Ectodermal cell (in vitro differentiated cells): Measurements from ENCODE around the gene PHPT1.
"Not testable (repeated sequence)": the region's sequence is repeated elsewhere in the genome, so short reads cannot be mapped to it uniquely, and the experiment has no call there.

Source experiments
- H3K27ac ChIP-seq: 2 replicates; pipeline ENCODE4 v1.7.0; 2013; ENCODE audit warnings: mild to moderate bottlenecking, low read depth, low read length; ENCODE audit not compliant: insufficient read depth, poor library complexity, severe bottlenecking
- H3K27me3 ChIP-seq: 2 replicates; pipeline ENCODE4 v1.7.0; 2013; ENCODE audit warnings: mild to moderate bottlenecking, low read length; ENCODE audit not compliant: insufficient read depth, control insufficient read depth, poor library complexity, severe bottlenecking
- H3K36me3 ChIP-seq: one replicate; pipeline ENCODE4 v1.7.0; 2013; ENCODE audit warnings: low read length; ENCODE audit not compliant: control insufficient read depth, insufficient read depth
- H3K4me1 ChIP-seq: one replicate; pipeline ENCODE4 v1.7.0; 2013; ENCODE audit warnings: low read length; ENCODE audit not compliant: control insufficient read depth, insufficient read depth
- H3K4me3 ChIP-seq: 2 replicates; pipeline ENCODE4 v1.7.0; 2013; ENCODE audit warnings: low read depth, low read length, control low read depth; ENCODE audit not compliant: insufficient read depth
- H3K9me3 ChIP-seq: 2 replicates; pipeline ENCODE4 v1.7.0; 2013; ENCODE audit warnings: mild to moderate bottlenecking, low read length, moderate library complexity; ENCODE audit not compliant: control insufficient read depth
- WGBS, 2 experiments: methylation state at CpG; one replicate each; pipeline ENCODE4 v1.1.7; 2013; ENCODE audit warnings: missing lambda C conversion rate in 2 of 2; 5-methylcytosine and 5-hydroxymethylcytosine counted together

The PHPT1 gene

GRCh38 chr9:136876476-136876875 lies 27.3 kb downstream of the PHPT1 start:
- no peak overlapping the region for H3K4me3 ChIP-seq
- WGBS, 2 experiments = 73 to 78% methylated on average over 5 of the region's 5 CpGs

GRCh38 chr9:136880651-136881050 lies 31.4 kb downstream of the PHPT1 start:
- Histone ChIP-seq H3K9me3 (no peaks in the 10 kb centered on the region), H3K4me3 (no peak overlapping the region), H3K4me1 (peaks cover 5% of the 10 kb centered on the region), H3K36me3 (no peaks in the 10 kb centered on the region), H3K27me3 (no peaks in the 10 kb centered on the region), H3K27ac (no peak overlapping the region)
- WGBS, 2 experiments = 86 to 88% methylated on average over 11 of the region's 11 CpGs

More at GRCh38 chr9:136876476-136876875, 27.3 kb downstream of the PHPT1 start:
- no peak overlapping the region for H3K27ac ChIP-seq
- no peaks in the 10 kb centered on the region for H3K9me3 ChIP-seq
- no peaks in the 10 kb centered on the region for H3K36me3 ChIP-seq
- H3K4me1 ChIP-seq = peaks cover under 1% of the 10 kb centered on the region
- no peaks in the 10 kb centered on the region for H3K27me3 ChIP-seq

- Histone ChIP-seq H3K9me3 (no peaks in the 10 kb centered on the region), H3K27ac (no peak overlapping the region), H3K4me1 (peaks cover 5% of the 10 kb centered on the region), H3K27me3 (no peaks in the 10 kb centered on the region), H3K36me3 (no peaks in the 10 kb centered on the region), H3K4me3 (no peak overlapping the region)
- 36 to 43% methylated on average over 9 of the region's 9 CpGs for WGBS, 2 experiments
Measured at GRCh38 chr9:136881691-136882108, 32.5 kb downstream of the PHPT1 start.

GRCh38 chr9:136882109-136882946 lies 33.1 kb downstream of the PHPT1 start:
- Histone ChIP-seq H3K9me3 (no peaks in the 10 kb centered on the region), H3K4me3 (no peak overlapping the region), H3K4me1 (peaks cover 5% of the 10 kb centered on the region), H3K27ac (no peak overlapping the region), H3K27me3 (no peaks in the 10 kb centered on the region), H3K36me3 (no peaks in the 10 kb centered on the region)
- WGBS, 2 experiments = 73 to 77% methylated on average over 19 of the region's 19 CpGs

GRCh38 chr9:136882947-136883283 lies 33.7 kb downstream of the PHPT1 start:
- not testable (repeated sequence) for H3K27me3 ChIP-seq, H3K27ac ChIP-seq, H3K4me3 ChIP-seq, H3K9me3 ChIP-seq, H3K36me3 ChIP-seq, H3K4me1 ChIP-seq
- 91 to 95% methylated on average over 9 of the region's 9 CpGs for WGBS, 2 experiments

GRCh38 chr9:136883670-136884069 lies 34.5 kb downstream of the PHPT1 start:
- H3K4me1 ChIP-seq, H3K27ac ChIP-seq, H3K4me3 ChIP-seq, H3K9me3 ChIP-seq, H3K36me3 ChIP-seq, H3K27me3 ChIP-seq: not testable (repeated sequence)
- WGBS, 2 experiments = 93 to 95% methylated on average over 10 of the region's 10 CpGs

GRCh38 chr9:136885950-136886578 lies 36.9 kb downstream of the PHPT1 start, which contains the start of gene TRAF2:
TRAF2 (plus strand) TSS chr9:136886516; CDS start chr9:136898741, 12,225 bp downstream.
- Histone ChIP-seq H3K4me3 (peak within 1 kb of the TSS; percentile 87), H3K36me3 (no peaks in the 10 kb centered on the region), H3K9me3 (no peaks in the 10 kb centered on the region), H3K27ac (peak within 1 kb of the TSS; percentile 76), H3K4me1 (peaks cover 5% of the 10 kb centered on the region), H3K27me3 (no peaks in the 10 kb centered on the region)
- 0% methylated on average over 88 of the region's 88 CpGs for WGBS, 2 experiments

- 4 to 5% methylated on average over 76 of the region's 76 CpGs for WGBS, 2 experiments
- Histone ChIP-seq H3K9me3 (no peaks in the 10 kb centered on the region), H3K27ac (peak overlapping the region; percentile 76), H3K36me3 (no peaks in the 10 kb centered on the region), H3K4me3 (peak overlapping the region; percentile 87), H3K27me3 (no peaks in the 10 kb centered on the region), H3K4me1 (peaks cover under 1% of the 10 kb centered on the region)
Measured at GRCh38 chr9:136886610-136887597, 37.7 kb downstream of the PHPT1 start.

GRCh38 chr9:136888454-136888853 lies 39.2 kb downstream of the PHPT1 start:
- 97% methylated on average over 8 of the region's 8 CpGs for WGBS, 2 experiments
- H3K4me1 ChIP-seq = no peaks in the 10 kb centered on the region
- no peak overlapping the region for H3K27ac ChIP-seq
- no peak overlapping the region for H3K4me3 ChIP-seq
- no peaks in the 10 kb centered on the region for H3K9me3 ChIP-seq
- H3K36me3 ChIP-seq = no peaks in the 10 kb centered on the region
- no peaks in the 10 kb centered on the region for H3K27me3 ChIP-seq
